CD14-positive monocyte (primary cell): ENCODE data around the gene STRIP1. TPM values are rescaled to one million over a fixed set of nuclear protein-coding genes. Genes with fewer than 3 reads are reported as not detected.

Experiments used
- DNase-seq, 3 donors: peaks; one replicate each; pipeline ENCODE4 v3.0.0-alpha.2; 2011 to 2022
- H2AFZ ChIP-seq: 2 replicates; pipeline ENCODE4 v1.6.0; 2012; ENCODE audit warnings: mild to moderate bottlenecking, low read depth, low read length, inconsistent platforms; ENCODE audit not compliant: insufficient read depth, poor library complexity, severe bottlenecking
- H3K27ac ChIP-seq, 2 donors: 1 replicate in 1 of 2; 2 replicates in 1 of 2; pipeline ENCODE4 v1.5.1; 2012 to 2013; ENCODE audit warnings: low read length in 2 of 2, control low read depth in 1 of 2, inconsistent platforms in 1 of 2, low read depth in 1 of 2, mild to moderate bottlenecking in 1 of 2
- H3K27me3 ChIP-seq, 2 donors: one replicate each; pipeline versions ENCODE4 v1.6.0 to v1.6.1; 2011 to 2013; ENCODE audit warnings: low read length in 2 of 2; ENCODE audit not compliant: control insufficient read depth in 2 of 2, insufficient read depth in 2 of 2
- H3K36me3 ChIP-seq, 2 donors: replicated peaks in 1 of 2; 1 replicate in 1 of 2; 2 replicates in 1 of 2; pipeline versions ENCODE4 v1.5.1 to v1.6.1; 2012 to 2013; ENCODE audit warnings: low read length in 2 of 2, control low read depth in 1 of 2, inconsistent platforms in 1 of 2, mild to moderate bottlenecking in 1 of 2; ENCODE audit not compliant: insufficient read depth in 2 of 2, control insufficient read depth in 1 of 2
- H3K4me1 ChIP-seq, 2 donors: 1 replicate in 1 of 2; 2 replicates in 1 of 2; pipeline versions ENCODE4 v1.5.1 to v1.6.1; 2012 to 2013; ENCODE audit warnings: low read length in 2 of 2, control low read depth in 1 of 2, inconsistent platforms in 1 of 2, mild to moderate bottlenecking in 1 of 2, moderate library complexity in 1 of 2; ENCODE audit not compliant: insufficient read depth in 2 of 2, control insufficient read depth in 1 of 2
- H3K4me2 ChIP-seq: replicated peaks from 2 replicates; pipeline ENCODE3; 2012; ENCODE audit warnings: low read length, moderate library complexity, mild to moderate bottlenecking; ENCODE audit not compliant: poor library complexity, severe bottlenecking; ENCODE audit errors: extremely low read depth
- H3K4me3 ChIP-seq, 3 experiments: fragments of 200-600 bp in 1 of 3; sonication (generic) in 1 of 3; replicated peaks in 1 of 3; 1 replicate in 2 of 3; 2 replicates in 1 of 3; pipeline ENCODE4 v1.5.1; 2011 to 2013; ENCODE audit warnings: low read length in 3 of 3, mild to moderate bottlenecking in 3 of 3, control low read depth in 2 of 3, low read depth in 2 of 3, inconsistent platforms in 1 of 3, moderate library complexity in 1 of 3
- H3K79me2 ChIP-seq: 2 replicates; pipeline ENCODE4 v1.6.0; 2012; ENCODE audit warnings: mild to moderate bottlenecking, control low read depth, inconsistent platforms, low read length, moderate library complexity; ENCODE audit not compliant: insufficient read depth
- H3K9ac ChIP-seq: 2 replicates; pipeline ENCODE4 v1.6.0; 2017; ENCODE audit warnings: low read length, mild to moderate bottlenecking; ENCODE audit not compliant: insufficient read depth, poor library complexity, severe bottlenecking
- H3K9me3 ChIP-seq, 2 donors: replicated peaks in 1 of 2; 1 replicate in 1 of 2; 2 replicates in 1 of 2; pipeline versions ENCODE4 v1.5.1 to v1.6.1; 2012 to 2013; ENCODE audit warnings: low read length in 2 of 2, control low read depth in 1 of 2; ENCODE audit not compliant: control insufficient read depth in 1 of 2, insufficient read depth in 1 of 2
- H4K20me1 ChIP-seq: 2 replicates; pipeline ENCODE4 v1.6.0; 2012; ENCODE audit warnings: mild to moderate bottlenecking, low read length, control low read depth, moderate library complexity; ENCODE audit not compliant: insufficient read depth
- H3K27ac Mint-ChIP-seq, 7 donors: one replicate each; pipeline ENCODE4 v1.8.0; 2020; ENCODE audit warnings: mild to moderate bottlenecking in 7 of 7, mixed read lengths in 7 of 7, moderate library complexity in 6 of 7, inconsistent platforms in 2 of 7
- H3K27me3 Mint-ChIP-seq, 3 donors: one replicate each; pipeline ENCODE4 v1.8.0; 2021 to 2022; ENCODE audit warnings: low read depth in 3 of 3, mild to moderate bottlenecking in 3 of 3, mixed read lengths in 3 of 3, moderate library complexity in 3 of 3, inconsistent platforms in 1 of 3
- H3K36me3 Mint-ChIP-seq, 2 donors: one replicate each; pipeline ENCODE4 v1.8.0; 2020; ENCODE audit warnings: mixed read lengths in 2 of 2, inconsistent platforms in 1 of 2, mild to moderate bottlenecking in 1 of 2
- H3K4me1 Mint-ChIP-seq: one replicate; pipeline ENCODE4 v1.8.0; 2020; ENCODE audit warnings: mild to moderate bottlenecking, mixed read lengths
- H3K4me3 Mint-ChIP-seq, 2 donors: one replicate each; pipeline ENCODE4 v1.8.0; 2020; ENCODE audit warnings: mild to moderate bottlenecking in 2 of 2, mixed read lengths in 2 of 2, moderate library complexity in 1 of 2
- H3K9me3 Mint-ChIP-seq, 7 donors: one replicate each; pipeline ENCODE4 v1.8.0; 2020 to 2022; ENCODE audit warnings: mixed read lengths in 7 of 7, mild to moderate bottlenecking in 6 of 7, moderate library complexity in 6 of 7, inconsistent platforms in 2 of 7
- WGBS: methylation state at CpG from one replicate; pipeline ENCODE4 v1.1.5; 2013; ENCODE audit warnings: missing lambda C conversion rate; ENCODE audit not compliant: insufficient coverage; 5-methylcytosine and 5-hydroxymethylcytosine counted together
- intact Hi-C, 2 donors: fragments of 100-400 bp; cut with micrococcal nuclease; formaldehyde crosslinking; loops; one replicate each; pipeline versions ENCODE4 v1.15.0 to v1.15.1; 2023
- polyA plus RNA-seq, 3 donors: library from polyadenylated mRNA; depleted of rRNA in 1 of 3; unstranded in 2 of 3; stranded (reverse) in 1 of 3; fragments of 300-500 nt in 2 of 3; fragments of >200 nt in 1 of 3; fragmentation: Illumina TruSeq in 2 of 3; gene quantifications; 1 replicate in 2 of 3; 2 replicates in 1 of 3; pipeline ENCODE4 v1.2.3, GENCODE V29; 2012 to 2021
- TF ChIP-seq, protein P1 (sequence below): fragments of 200-600 bp; IDR thresholded peaks from one replicate; pipeline ENCODE4 v1.8.0; 2022; ENCODE audit warnings: antibody characterized with exemption, mild to moderate bottlenecking

Gene STRIP1
- polyA plus RNA-seq, 3 donors = 8.9 to 33.6 (median 11.0) TPM

DNA sequence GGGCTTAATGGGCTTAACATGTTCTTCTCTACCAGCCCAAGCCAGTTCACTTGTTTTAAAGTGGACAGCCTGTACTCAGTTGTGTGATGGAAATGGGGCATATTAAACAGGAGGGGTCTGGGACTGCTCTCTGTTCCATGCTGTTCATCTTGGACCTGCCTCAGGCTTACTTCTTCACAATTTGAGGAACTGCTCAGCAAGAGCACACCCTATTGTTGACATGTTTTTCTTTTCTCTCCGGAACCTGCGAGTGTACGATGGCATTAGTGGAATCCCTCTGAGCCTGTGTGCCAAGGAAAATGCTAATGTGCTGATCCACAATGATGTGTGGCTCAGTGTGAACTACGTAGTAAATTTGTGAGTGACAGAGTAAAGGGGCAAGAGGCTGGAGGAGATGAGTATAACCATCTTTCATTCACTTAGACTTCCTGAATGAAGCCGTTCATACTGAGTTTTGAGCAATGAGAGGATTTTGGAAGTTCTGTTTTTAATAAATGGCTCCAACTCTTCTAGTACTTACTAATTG, 43.0 kb upstream of the STRIP1 start:
- Mint-ChIP-seq H3K4me3 (peak overlapping the region in 1 of 2 donors; percentile 76), H3K27ac (peak overlapping the region; percentile 49 to 84 (median 73)), H3K4me1 (peaks cover 57% of the 10 kb centered on the region), H3K27me3 (peaks cover 0 to 2% (median 0%) of the 10 kb centered on the region in 3 donors), H3K36me3 (peaks cover 16 to 26% of the 10 kb centered on the region in 2 donors), H3K9me3 (no peaks in the 10 kb centered on the region)
- H4K20me1 ChIP-seq = peaks cover 61% of the 10 kb centered on the region
- 50% methylated on average over 1 of the region's 5 CpGs for WGBS
- peak overlapping the region in 1 of 3 experiments; percentile 63 for H3K4me3 ChIP-seq
- no peaks in the 10 kb centered on the region for H3K27me3 ChIP-seq
- H3K9ac ChIP-seq = no peak overlapping the region
- H3K4me2 ChIP-seq = peak overlapping the region; percentile 20
- peaks cover 3 to 24% of the 10 kb centered on the region in 2 donors for H3K36me3 ChIP-seq
- peak overlapping the region in 1 of 2 donors; percentile 59 for H3K27ac ChIP-seq
- intact Hi-C loops = no loop called here
- peaks cover 93% of the 10 kb centered on the region for H3K79me2 ChIP-seq
- peaks cover 35 to 49% of the 10 kb centered on the region in 2 donors for H3K4me1 ChIP-seq
- H2AFZ ChIP-seq = peak overlapping the region; percentile 16
- no peaks in the 10 kb centered on the region for H3K9me3 ChIP-seq
- peak in 1 of 3 donors; percentile 22 for DNase-seq
- TF ChIP-seq, protein P1, sequence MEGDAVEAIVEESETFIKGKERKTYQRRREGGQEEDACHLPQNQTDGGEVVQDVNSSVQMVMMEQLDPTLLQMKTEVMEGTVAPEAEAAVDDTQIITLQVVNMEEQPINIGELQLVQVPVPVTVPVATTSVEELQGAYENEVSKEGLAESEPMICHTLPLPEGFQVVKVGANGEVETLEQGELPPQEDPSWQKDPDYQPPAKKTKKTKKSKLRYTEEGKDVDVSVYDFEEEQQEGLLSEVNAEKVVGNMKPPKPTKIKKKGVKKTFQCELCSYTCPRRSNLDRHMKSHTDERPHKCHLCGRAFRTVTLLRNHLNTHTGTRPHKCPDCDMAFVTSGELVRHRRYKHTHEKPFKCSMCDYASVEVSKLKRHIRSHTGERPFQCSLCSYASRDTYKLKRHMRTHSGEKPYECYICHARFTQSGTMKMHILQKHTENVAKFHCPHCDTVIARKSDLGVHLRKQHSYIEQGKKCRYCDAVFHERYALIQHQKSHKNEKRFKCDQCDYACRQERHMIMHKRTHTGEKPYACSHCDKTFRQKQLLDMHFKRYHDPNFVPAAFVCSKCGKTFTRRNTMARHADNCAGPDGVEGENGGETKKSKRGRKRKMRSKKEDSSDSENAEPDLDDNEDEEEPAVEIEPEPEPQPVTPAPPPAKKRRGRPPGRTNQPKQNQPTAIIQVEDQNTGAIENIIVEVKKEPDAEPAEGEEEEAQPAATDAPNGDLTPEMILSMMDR = no peak

DNA sequence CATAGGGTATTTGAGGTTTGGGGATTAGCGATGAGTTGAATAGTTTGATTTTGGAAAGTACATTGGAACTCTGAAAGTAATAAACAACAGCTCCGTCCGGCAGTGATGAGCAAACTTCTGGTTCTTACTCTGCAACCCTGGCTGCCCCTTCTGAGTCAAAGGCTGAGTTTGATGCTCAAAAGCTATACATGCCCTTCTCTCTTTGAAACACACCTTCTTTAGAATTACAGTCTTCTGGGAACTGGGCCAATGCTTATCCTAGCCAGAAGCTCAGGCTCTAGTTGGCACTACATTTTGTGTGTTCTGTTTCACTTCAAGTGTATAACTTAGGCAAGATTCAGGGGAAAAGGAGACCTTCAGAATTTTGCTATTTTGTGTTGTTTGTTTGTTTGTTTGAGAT, 40.5 kb upstream of the STRIP1 start:
- peak overlapping the region in 1 of 7 donors; percentile 46 for H3K27ac Mint-ChIP-seq
- peaks cover 0 to 2% (median 0%) of the 10 kb centered on the region in 3 donors for H3K27me3 Mint-ChIP-seq
- Histone ChIP-seq H3K79me2 (peaks cover 83% of the 10 kb centered on the region), H2AFZ (no peak overlapping the region), H3K9me3 (no peaks in the 10 kb centered on the region), H3K27ac (no peak overlapping the region), H4K20me1 (peaks cover 82% of the 10 kb centered on the region), H3K9ac (no peak overlapping the region), H3K27me3 (no peaks in the 10 kb centered on the region), H3K4me2 (no peak overlapping the region), H3K4me3 (no peak overlapping the region), H3K4me1 (peaks cover 32 to 35% of the 10 kb centered on the region in 2 donors), H3K36me3 (peaks cover 5 to 23% of the 10 kb centered on the region in 2 donors)
- intact Hi-C loops = no loop called here
- peaks cover 9 to 21% of the 10 kb centered on the region in 2 donors for H3K36me3 Mint-ChIP-seq
- no peak overlapping the region for H3K4me3 Mint-ChIP-seq
- H3K9me3 Mint-ChIP-seq = no peaks in the 10 kb centered on the region
- peaks cover 37% of the 10 kb centered on the region for H3K4me1 Mint-ChIP-seq
- no peak for DNase-seq
- TF ChIP-seq, protein P1 = no peak
- 100% methylated on average over 3 of the region's 3 CpGs for WGBS
